ENCODE measurements around the gene CLCN5.

GRCh38 chrX:50067435-50068284, 145.3 kb downstream of the CLCN5 start:
- TF ChIP-seq CTCF (IDR thresholded peaks at IDR 0.05; ENCODE audit: insufficient read depth, low read length, poor library complexity, severe bottlenecking) (no peak), EZH2phosphoT487 (conservative IDR thresholded peaks at IDR 0.05; ENCODE audit: low read length) (no peak)

Data from SU-DHL-6 (cell line).